Cardiac muscle cell (in vitro differentiated cells and primary cell): Measurements from ENCODE around the gene CTIF. TPM values are rescaled to one million over a fixed set of nuclear protein-coding genes. Genes with fewer than 3 reads are reported as not detected.

Experiments
- DNase-seq, 2 donors: peaks; one replicate each; pipeline versions ENCODE4 v3.0.0 to v3.0.0-alpha.2; 2010 to 2017; ENCODE audit warnings: low read depth in 1 of 2, low spot score in 1 of 2
- H3K27ac ChIP-seq: fragments of 200-600 bp; sonication (generic); 2 replicates; pipeline ENCODE4 v1.5.1; 2016
- H3K27me3 ChIP-seq: fragments of 200-600 bp; sonication (generic); 2 replicates; pipeline ENCODE4 v1.6.0; 2016; ENCODE audit warnings: control low read depth
- H3K36me3 ChIP-seq: fragments of 200-600 bp; sonication (generic); 2 replicates; pipeline ENCODE4 v1.5.1; 2016; ENCODE audit warnings: control low read depth
- H3K4me1 ChIP-seq: fragments of 200-600 bp; sonication (generic); 2 replicates; pipeline ENCODE4 v1.8.1; 2017; ENCODE audit warnings: low read depth, mild to moderate bottlenecking, mixed run types
- H3K4me3 ChIP-seq: fragments of 200-600 bp; sonication (generic); 2 replicates; pipeline ENCODE4 v1.5.1; 2016; ENCODE audit warnings: mild to moderate bottlenecking
- H3K9me3 ChIP-seq: fragments of 200-600 bp; sonication (generic); 2 replicates; pipeline ENCODE4 v1.5.1; 2017; ENCODE audit warnings: low read depth, mild to moderate bottlenecking, control low read depth
- CTCF ChIP-seq: IDR thresholded peaks from 2 replicates; pipeline ENCODE4 v1.5.1; 2012; ENCODE audit warnings: low read depth, mild to moderate bottlenecking, low read length
- polyA plus RNA-seq: library from polyadenylated mRNA; unstranded; fragments of >200 nt; fragmentation: Nextera tagmentation; extraction: Ambion mirVana; gene quantifications from 2 replicates; pipeline ENCODE4 v1.2.1, GENCODE V29; 2016
- total RNA-seq: library from RNA; depleted of rRNA; stranded (reverse); fragments of >200 nt; gene quantifications from 2 replicates; pipeline ENCODE4 v1.2.3, GENCODE V29; 2016

The CTIF gene
- total and polyA plus RNA-seq, 2 experiments from 2014 or later = 16.5 to 22.0 TPM

DNA sequence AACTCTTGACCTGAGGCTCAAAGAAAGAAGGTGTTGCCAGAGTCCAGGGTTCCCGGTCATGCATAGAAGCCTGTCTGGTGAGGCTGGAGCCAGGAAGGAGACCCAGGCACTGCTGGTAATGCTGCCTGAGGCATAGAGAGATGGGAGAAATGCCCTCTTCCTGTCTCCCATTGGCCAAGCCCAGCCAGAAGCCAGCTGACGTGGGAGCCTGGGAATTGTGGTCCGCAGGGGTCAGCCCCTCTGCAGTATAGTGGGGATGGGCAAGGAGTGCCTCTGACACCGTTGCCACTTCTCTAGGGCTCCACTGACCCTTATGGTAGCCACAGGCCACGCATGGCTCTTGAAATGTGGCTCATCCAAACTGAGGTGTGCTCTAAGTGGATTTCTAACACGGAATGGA is 95.7 kb downstream of the CTIF start:
- no peak overlapping the region for H3K27ac ChIP-seq
- no peaks in the 10 kb centered on the region for H3K4me1 ChIP-seq
- no peaks in the 10 kb centered on the region for H3K36me3 ChIP-seq
- DNase-seq = no peak
- no peak overlapping the region for H3K4me3 ChIP-seq
- H3K27me3 ChIP-seq = no peaks in the 10 kb centered on the region
- TF ChIP-seq CTCF = no peak
- no peaks in the 10 kb centered on the region for H3K9me3 ChIP-seq

- Histone ChIP-seq H3K9me3 (no peaks in the 10 kb centered on the region), H3K27ac (no peak overlapping the region), H3K4me1 (no peaks in the 10 kb centered on the region), H3K36me3 (no peaks in the 10 kb centered on the region), H3K4me3 (no peak overlapping the region), H3K27me3 (no peaks in the 10 kb centered on the region)
- TF ChIP-seq CTCF = no peak
- no peak for DNase-seq
Observed at GRCh38 chr18:48634975-48635374, 96.1 kb downstream of the CTIF start.

- H3K4me1 ChIP-seq = no peaks in the 10 kb centered on the region
- H3K9me3 ChIP-seq = no peaks in the 10 kb centered on the region
- no peak overlapping the region for H3K27ac ChIP-seq
- no peaks in the 10 kb centered on the region for H3K27me3 ChIP-seq
- H3K4me3 ChIP-seq = no peak overlapping the region
- no peak for DNase-seq
- no peak for TF ChIP-seq CTCF
- H3K36me3 ChIP-seq = no peaks in the 10 kb centered on the region
Observed at GRCh38 chr18:48635806-48636205, 97.0 kb downstream of the CTIF start.

- TF ChIP-seq CTCF = no peak
- DNase-seq = no peak
- H3K27ac ChIP-seq = no peak overlapping the region
- H3K4me3 ChIP-seq = no peak overlapping the region
- no peaks in the 10 kb centered on the region for H3K9me3 ChIP-seq
- H3K27me3 ChIP-seq = no peaks in the 10 kb centered on the region
- no peaks in the 10 kb centered on the region for H3K36me3 ChIP-seq
- H3K4me1 ChIP-seq = no peaks in the 10 kb centered on the region
Observed at GRCh38 chr18:48636436-48636835, 97.6 kb downstream of the CTIF start.

DNA sequence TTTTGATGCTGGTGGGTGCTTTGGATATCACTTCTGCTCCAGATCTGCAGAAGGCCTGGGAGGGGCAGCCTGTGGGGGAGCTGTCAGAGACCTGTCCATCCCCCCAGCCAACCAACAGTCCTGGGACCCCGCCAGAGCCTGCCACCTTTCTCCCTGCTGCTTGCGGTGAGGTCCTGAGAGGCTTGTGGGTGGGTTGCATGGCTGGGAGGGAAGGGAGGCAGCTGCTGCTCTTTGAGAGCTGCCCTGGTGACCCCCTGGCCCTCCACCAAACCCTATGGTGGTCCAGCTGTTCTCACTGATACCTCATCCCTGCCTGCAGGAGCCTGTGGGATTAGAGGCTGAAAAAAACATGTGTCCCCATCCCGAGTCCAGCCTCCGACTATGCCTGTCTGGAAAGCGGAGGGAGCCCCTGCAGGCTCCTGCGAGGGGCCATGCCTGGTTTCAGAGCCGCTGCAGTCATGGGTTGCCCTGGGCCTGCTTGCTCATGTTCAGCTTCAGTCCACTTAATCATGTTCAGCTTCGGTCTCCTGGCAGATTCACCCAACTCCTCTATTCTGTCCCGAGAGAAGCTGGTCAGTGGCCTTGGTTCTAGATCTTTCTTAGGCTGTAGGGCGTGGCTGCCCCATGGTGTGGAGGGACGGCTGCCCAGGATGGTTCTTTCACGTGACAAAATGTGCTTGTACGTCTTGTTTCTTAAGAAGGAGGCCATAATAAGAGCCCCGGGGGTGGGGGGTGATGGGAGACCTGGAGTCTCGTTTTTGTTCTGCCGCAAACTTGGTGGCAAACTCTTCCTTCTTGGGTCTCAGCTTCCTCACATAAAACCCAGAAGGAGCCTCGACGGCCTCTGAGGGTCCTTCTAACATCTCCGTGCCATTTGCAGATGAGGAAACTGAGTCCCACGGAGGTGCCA is 98.5 kb downstream of the CTIF start:
- no peak for TF ChIP-seq CTCF
- Histone ChIP-seq H3K36me3 (no peaks in the 10 kb centered on the region), H3K4me1 (no peaks in the 10 kb centered on the region), H3K9me3 (no peaks in the 10 kb centered on the region), H3K27me3 (no peaks in the 10 kb centered on the region), H3K27ac (no peak overlapping the region), H3K4me3 (no peak overlapping the region)
- DNase-seq = no peak
